KOPT-K1 (cell line): ENCODE measurements around the gene PAM16.

Source experiments
- H3K27ac ChIP-seq: fragments of 200-600 bp; sonication (generic); 2 replicates; pipeline ENCODE4 v1.5.1; 2016; ENCODE audit warnings: antibody characterized with exemption, mild to moderate bottlenecking, low read depth, low read length; ENCODE audit not compliant: poor library complexity, severe bottlenecking
- H3K36me3 ChIP-seq: fragments of 200-600 bp; sonication (generic); 2 replicates; pipeline ENCODE4 v1.5.1; 2017; ENCODE audit warnings: antibody characterized with exemption, mild to moderate bottlenecking, low read length, moderate library complexity; ENCODE audit not compliant: insufficient read depth
- H3K9me3 ChIP-seq: fragments of 200-600 bp; sonication (generic); 2 replicates; pipeline ENCODE4 v1.5.1; 2017; ENCODE audit warnings: antibody characterized with exemption, low read length, mild to moderate bottlenecking; ENCODE audit not compliant: insufficient read depth, poor library complexity, severe bottlenecking

Gene PAM16

DNA sequence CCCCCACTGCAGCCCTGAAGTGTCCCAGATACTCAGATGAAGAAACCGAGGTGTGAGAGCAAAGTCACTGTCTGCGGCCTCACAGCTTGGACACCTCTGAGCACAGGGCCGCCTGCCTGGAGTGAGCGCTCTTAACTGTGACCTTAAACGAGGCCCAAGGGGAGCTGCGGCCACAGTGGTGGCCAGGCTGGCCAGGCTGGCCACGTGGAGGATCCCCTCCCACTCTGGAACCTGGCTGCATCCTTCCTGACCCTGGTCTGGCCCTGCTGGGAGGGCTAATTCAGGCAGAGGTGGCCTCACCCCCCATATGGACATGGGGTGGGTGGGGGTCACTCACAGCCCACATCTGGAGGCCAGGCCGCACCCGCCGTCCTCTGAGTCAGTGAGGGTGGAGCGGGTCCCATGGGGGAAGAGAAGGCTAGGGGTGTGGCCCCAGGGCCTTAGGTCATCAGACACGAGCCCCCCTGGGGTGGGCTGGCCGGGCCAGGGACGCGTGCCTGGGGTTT lies 27.1 kb upstream of the PAM16 start:
- Histone ChIP-seq H3K27ac (no peak overlapping the region), H3K9me3 (no peaks in the 10 kb centered on the region), H3K36me3 (peaks cover 12% of the 10 kb centered on the region; the same call in 1 of the 2 replicates)

DNA sequence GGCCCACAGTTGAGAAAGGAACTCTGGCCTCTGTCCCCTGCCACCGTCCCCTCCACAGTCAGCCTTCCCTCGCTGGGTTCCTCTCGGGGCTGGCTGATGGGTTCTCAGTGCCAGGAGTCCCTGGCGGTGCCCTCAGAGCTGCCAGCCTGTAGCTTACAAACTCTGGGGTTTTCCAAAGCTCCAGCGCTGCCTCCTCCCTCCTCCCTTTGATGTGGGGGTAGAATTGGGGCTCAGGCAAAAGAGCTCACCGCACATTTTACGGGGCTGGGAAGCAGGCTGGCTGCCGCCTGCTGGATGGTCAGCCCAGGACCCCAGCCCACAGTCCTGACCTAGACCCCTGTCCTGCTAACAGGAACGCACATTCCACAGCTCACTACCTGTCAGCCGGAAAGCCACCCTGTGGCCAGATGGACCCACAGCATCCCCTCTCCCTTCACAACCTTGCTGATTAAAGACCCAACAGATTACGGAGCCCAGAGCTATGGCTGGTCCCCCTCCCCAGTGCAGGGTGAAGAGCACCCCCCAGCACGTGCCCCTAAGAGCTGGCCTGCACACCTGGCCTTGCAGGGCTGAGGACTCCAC lies 26.5 kb upstream of the PAM16 start:
- H3K27ac ChIP-seq = no peak overlapping the region

DNA sequence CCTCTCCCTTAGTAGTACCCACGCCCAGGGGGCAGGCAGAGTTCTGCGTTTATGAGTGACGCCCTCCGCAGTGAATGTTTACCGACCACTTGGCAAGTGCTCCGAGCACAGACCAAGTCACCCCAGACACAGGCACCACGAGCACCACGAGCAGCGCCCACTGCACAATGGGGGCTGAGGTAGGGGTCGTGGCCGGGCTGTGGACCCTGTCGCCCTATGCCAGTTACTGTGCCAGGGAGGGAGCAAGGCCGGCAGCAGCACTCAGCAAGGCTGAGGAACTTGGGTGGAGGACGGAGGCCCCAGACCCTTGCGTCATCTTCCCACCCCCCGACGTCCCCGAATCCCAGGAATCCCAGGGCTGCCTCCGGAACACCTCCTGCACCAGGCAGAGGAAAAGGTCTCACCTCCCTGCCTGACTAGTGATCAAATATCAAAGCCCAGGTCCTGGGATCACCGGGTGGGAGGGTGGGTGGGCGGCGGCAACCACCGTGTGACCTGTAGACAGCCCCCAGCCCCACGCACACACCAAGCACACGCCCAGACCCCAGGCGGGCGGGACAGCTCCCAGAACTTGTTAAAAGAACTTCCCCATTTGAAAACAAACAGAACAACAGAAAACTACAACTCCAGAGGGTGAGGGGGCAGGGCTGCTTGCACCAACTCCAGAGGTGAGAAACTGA lies 25.9 kb upstream of the PAM16 start:
- Histone ChIP-seq H3K27ac (no peak overlapping the region), H3K36me3 (peaks cover 12% of the 10 kb centered on the region; the same call in 1 of the 2 replicates), H3K9me3 (no peaks in the 10 kb centered on the region)

More for the DNA sequence above, 26.5 kb upstream of the PAM16 start:
- Histone ChIP-seq H3K36me3 (peaks cover 12% of the 10 kb centered on the region; the same call in 1 of the 2 replicates), H3K9me3 (no peaks in the 10 kb centered on the region)

DNA sequence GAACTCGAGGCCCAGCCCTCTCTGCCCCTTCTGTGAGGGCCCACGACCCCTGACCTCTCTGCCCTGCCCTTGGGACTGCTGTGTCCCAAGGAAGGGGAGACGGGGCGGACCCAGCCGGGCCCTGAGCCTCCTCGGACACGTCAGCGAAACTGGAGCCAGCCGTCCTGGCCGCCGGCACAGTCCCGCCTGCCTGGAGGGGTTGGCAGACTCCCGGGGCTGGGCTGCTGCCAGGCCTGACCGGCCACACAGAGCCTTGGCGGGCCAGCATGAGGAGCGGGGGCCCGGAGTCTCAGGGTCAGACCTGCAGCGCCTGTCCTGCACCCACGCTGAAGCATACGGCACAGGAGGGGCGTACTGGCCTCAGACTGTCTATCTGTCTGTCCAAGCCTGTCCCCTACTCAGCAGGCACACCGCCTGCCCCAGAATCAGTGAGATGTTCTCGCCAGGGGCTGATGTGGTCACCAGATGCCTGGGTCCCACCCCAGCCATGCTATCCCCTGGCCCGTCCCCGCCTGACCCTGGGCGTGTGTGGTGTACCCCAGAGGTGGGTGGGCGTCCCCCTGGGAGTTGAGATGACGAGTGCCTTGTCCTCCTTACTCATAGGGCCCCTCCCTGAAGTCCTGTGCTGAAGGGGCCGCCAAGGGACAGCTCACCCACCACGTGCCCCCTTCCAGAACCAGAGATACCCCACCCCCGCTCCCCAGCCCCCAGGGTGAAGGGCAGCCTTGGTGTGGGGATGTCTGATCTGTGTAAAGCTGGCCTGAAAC lies 25.2 kb upstream of the PAM16 start:
- Histone ChIP-seq H3K36me3 (peaks cover 12% of the 10 kb centered on the region; the same call in 1 of the 2 replicates), H3K27ac (no peak overlapping the region), H3K9me3 (no peaks in the 10 kb centered on the region)

DNA sequence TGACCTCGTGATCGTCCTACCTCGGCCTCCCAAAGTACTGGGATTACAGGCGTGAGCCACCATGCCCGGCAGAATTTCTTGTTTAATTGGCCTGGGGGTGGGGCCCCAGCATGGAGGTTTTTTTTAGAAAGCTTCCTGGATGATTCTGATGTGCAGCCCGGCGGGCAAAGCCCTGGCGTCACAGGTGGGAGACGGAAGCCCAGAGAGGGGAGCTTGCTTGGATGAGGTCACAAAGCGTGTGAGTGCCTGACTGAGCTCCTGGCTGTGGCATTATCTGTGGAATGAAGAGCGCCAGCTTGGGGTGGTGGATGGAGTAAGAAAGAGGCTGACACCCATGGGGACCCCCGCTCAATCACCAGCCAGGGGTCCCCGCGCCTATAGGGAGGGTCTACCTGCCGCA lies 24.6 kb upstream of the PAM16 start:
- no peaks in the 10 kb centered on the region for H3K9me3 ChIP-seq
- no peak overlapping the region for H3K27ac ChIP-seq
- H3K36me3 ChIP-seq = peaks cover 11% of the 10 kb centered on the region; the same call in 1 of the 2 replicates

DNA sequence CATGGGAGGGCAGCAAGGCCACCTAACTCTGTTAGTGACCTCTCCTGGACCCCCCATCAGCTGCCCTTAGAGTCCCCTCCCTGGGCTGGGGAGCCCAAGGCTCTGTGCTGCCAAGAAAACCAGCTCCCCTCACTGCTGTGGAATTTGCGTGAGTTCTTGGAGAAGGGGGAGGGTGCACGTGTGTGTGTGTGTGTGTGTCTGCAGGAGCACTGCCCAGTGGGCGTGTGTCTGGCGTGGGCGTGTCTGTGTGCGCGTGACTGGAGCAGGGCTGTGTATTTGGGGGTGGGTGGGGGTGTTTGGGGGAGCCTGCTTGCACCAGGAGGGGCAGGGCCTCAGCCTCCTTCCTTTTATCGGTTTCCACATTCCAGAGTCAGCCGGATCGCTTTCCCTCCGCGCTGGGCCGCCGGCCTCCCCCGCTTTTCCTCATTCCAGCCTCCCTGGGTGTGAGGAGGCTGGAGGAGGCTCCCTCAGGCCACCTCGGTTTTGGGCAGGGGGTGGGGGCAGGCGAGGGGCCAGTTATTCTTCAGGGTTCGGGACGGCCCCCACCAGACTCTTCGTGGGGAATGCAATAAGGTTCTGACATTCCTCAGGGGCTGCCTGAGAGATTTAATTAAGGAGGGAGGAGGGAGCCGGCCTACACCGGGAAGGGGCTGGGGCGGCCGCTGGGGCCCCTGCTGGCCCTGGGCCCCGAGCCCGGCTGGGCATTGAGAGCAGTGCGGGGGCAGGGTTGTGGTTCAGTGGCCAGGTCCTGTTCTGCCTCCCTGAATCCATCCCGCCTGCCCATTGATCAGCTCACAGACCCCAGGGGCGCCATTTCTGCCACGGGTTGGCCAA lies 23.0 kb upstream of the PAM16 start:
- Histone ChIP-seq H3K27ac (no peak overlapping the region), H3K9me3 (no peaks in the 10 kb centered on the region), H3K36me3 (0 out of 2 replicates have a peak, but pooled peaks cover 4% of the 10 kb centered on the region)

DNA sequence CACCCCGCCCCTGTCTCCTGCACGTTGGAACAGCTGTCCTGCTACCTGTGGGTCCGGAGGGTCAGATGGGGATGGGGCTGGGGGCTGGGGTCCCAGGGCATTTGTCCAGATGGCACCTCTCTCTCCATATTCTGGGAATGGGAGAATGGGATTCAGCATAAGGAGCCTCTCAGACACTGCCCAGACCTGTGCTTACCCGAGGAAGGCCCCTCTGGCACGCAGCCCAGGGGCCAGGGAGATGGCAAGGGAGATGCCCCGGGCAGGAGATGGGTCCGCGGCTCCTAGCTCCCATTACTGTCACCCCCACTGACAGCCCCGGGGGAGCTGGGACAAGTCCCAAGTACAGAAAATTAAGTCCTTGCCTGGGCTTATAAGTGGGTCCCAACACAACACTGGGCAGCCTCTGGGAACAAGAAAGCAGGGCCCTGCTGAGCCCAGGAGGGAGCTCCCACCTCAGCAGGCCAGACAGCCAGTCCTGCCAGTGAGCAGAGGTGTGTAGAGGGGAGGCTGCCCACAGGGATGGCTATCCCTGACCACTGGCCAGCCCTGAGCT lies 22.3 kb upstream of the PAM16 start:
- Histone ChIP-seq H3K9me3 (no peaks in the 10 kb centered on the region), H3K27ac (no peak overlapping the region), H3K36me3 (0 out of 2 replicates have a peak, but pooled peaks cover 4% of the 10 kb centered on the region)

DNA sequence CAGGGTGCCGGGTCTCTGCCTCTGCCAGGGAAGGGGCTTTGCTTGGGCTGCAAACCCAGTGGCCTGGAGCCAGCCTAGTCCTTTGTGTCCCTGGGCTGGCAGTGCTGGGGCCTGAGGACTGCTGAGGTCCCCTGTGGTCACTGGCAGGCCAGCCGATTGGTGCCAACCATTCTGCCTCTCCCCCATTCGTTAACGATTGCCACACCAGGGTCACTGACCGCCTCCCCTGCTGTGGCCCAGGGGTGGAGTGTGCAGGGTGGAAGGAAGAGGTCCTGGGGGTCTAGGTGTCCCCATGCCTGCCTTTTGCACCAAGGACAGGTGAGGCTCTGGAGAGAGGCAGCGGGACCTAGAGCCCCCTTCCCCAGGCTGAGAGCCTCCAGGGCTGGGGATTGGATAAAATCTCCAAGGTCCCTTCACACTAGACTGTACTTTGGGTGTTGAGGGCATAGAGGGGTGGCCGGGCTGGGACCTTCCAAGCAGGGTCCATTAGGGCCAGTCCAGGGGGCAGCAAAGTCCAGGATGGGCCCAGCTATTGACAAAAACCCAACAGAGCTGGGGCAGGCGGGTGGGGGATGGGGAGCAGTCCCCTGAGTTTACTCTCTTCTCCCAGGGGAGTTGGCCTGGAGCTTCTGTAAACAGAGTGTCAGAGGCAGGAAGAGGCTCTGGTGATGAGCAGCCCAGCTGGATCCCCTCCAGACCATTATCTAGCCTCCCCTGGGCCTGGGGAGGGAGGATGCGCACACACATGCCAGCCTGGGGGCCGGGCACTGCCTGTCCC lies 21.6 kb upstream of the PAM16 start:
- Histone ChIP-seq H3K9me3 (no peaks in the 10 kb centered on the region), H3K27ac (no peak overlapping the region), H3K36me3 (peaks cover under 1% of the 10 kb centered on the region; the same call in 1 of the 2 replicates)

DNA sequence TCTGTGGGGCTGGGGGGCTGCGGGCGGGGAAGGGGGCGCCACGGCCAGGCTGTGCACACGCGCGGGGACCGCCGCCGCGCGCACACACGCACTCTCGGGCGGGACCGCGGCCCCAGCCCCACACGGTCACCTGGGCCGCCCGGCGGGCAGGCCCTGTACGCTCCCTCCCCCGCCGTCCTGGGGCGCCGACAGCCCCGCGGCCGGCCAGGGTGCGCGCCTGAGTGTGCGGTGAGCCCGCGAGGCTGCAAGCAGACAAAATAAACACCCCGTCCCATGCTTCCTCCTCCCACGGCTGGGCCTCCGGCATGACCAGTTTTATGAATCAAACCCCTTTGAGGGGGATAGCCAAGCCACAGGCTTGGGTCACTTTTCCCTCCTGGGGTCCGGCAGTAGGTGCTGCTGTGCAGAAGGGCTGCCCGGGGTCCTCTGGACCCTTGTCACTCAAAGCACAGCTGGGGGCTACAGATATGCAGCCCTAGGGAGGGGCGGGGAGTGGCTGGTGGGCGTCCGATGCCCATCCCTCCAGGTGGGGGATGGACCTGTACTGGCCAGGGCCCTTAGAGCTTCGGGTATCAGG lies 21.0 kb upstream of the PAM16 start:
- Histone ChIP-seq H3K36me3 (peaks cover 7% of the 10 kb centered on the region; the same call in 1 of the 2 replicates), H3K27ac (no peak overlapping the region)

DNA sequence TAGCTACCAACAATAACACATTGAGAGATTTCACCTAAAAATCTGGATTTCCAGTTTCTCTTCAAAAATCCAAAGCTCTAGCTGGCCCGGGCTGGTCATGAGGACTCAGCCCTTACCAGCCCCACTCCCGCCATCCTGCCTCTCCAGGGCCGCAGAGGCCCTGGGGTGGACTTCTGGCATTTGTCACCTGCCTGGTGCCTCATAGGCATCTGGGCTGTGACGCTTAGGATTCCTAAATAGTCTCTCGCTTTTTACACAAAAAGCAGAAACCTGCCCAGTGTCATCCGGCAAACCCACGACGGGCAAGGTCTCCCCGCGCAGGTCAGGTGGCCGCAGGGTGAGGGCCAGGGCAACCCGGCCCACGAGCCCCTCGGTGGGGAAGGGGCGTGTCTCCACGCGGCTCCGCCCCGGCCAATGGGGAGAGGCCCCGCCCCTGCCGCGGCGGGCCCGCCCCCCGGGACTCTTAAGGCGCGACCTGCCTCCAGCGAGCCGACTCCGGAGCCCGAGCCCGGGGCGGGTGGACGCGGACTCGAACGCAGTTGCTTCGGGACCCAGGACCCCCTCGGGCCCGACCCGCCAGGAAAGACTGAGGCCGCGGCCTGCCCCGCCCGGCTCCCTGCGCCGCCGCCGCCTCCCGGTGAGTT lies 20.4 kb upstream of the PAM16 start, which contains the start of gene VASN:
VASN (plus strand) TSS at position 492 of the 644 bp plus-strand sequence. CDS start 9,030 bp downstream, outside the sequence.
- Histone ChIP-seq H3K27ac (no peak within 1 kb of the TSS), H3K9me3 (no peaks in the 10 kb centered on the region), H3K36me3 (peaks cover 13% of the 10 kb centered on the region; the same call in 1 of the 2 replicates)

More for the DNA sequence above, 21.0 kb upstream of the PAM16 start:
- H3K9me3 ChIP-seq = no peaks in the 10 kb centered on the region

DNA sequence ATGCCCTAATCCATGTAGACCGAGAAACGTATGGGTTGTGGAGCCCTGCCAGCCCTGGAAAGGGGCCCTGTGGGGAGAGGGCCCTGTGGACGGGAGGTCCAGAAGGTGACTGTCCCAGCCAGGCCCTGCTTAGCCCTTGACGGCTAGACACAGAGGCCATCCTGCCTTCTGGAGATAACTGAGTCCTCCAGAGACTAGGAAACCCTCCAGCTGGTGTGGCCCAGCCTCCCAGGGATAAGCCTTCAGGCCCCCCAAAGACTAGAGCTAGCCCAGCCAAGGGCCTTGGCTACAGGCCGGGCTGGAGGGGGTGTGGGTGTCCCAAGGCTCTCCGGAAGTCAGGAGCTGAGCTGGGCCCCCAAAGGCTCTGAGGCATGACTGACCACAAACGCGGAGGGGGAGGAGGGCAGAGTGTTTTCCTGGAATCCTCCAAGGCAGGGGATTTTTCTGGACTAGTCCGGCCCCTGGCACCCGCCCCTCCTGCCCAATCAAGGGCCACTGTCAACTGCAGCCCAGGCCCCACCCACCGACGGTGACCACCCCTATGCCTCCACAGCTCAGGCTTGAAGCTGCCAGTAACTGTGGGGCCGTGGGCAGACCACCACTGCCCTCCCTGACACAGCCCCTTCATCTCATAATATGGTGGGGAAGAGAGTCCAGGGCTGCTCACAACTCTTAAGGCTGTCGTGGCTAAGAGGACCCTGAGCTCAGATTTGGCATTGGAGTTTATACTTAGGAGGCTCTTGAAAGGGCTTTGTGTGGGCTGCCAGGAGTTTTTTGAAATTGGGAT lies 19.6 kb upstream of the PAM16 start:
- Histone ChIP-seq H3K27ac (no peak overlapping the region), H3K9me3 (no peaks in the 10 kb centered on the region), H3K36me3 (peaks cover 17% of the 10 kb centered on the region; the same call in 1 of the 2 replicates)

DNA sequence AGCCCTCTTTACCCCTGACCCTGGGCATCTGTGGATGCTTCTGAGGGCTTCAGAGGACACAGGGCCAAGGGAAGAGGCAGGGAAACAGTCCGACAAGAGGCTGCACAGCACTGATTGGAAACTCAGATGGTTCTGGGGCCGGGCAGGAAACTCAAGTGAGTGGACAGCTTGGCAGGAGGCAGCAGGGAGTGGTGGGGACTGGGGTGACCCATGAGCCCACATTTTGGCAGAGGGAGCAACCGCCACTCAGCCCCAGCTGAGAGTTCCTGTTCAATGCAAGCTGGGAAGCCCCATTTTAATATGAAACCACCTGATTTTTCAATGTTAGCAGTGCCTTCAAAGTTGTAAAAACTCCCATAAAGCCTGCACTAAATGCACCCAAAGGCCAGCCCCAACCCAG lies 19.0 kb upstream of the PAM16 start:
- H3K27ac ChIP-seq = no peak overlapping the region
- peaks cover 23% of the 10 kb centered on the region for H3K36me3 ChIP-seq
- no peaks in the 10 kb centered on the region for H3K9me3 ChIP-seq
